ENCODE measurements around the gene GAS6. TPM values are rescaled to one million over a fixed set of nuclear protein-coding genes. Genes with fewer than 3 reads are reported as not detected.

GAS6 gene
- total RNA-seq, 2 experiments from 2014 or later = 0.17 TPM; not detected in 1

DNA sequence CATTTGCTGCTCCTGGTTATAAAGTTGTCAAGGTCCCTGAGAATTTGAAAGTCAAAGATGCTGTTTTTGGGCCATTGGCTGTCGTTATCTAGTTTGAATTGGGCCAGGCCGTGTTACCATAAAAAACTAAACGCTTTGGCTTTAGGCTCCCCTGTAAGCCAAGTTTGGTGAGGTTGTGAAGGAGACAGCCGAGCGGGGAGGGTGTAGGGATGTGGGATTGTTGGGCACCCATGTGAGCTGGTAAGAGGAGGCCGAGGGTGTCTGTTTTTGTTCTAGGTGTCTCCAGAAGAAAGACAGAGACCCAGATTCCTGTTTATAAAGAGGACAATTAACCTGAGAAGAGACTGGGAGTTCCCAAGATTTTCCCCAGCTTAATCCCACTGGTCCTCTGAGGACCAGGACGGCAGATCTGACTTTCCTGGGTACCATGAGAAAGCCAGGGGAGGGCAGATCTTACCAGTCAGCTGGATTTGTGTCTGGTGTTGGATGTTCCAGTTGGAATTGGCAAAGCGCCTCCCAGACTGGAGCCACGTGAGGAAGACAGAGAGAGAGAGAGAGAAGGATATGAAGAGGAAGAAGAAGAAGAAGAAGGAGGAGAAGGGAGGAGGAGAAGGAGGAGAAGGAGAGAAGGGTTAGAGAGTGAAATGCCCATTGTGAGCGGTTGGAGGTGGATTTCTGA is 79.8 kb downstream of the GAS6 start:
- CTCF ChIA-PET = no interaction called here
- POLR2A ChIA-PET = no interaction called here

DNA sequence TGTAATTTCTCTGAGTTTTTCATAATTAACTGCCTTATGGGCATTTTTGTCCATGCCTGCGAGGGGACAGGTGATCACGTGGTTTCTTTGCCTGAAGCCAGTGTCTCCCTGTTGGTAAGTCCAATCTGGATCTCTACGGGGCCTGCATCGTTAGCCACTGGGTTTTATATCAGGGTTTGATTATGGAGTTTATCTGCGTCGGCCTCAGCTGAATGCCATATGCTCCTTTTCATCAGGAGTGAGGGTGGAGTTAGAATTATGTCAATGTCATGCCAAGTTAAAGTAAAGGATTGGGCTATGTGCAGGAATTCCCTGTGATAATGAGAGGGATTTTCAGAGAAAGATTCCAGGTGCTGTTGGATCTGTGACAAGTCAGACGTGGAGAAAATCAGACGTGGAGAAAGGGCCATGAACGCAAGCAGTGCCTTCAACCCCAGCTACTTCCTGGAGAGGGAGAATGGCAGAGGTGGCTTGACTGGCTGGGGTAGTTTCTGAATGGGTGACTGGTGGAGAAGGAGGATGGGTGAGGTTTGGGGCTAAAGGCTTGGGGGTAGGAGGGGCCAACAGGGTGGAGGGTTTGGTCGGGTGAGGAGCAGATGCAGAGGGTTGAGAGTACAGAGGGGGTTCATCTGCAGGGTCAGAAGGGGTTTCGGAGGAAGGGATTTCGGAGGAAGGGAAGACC is 80.5 kb downstream of the GAS6 start:
- ChIA-PET CTCF (no interaction called here), POLR2A (no interaction called here)

DNA sequence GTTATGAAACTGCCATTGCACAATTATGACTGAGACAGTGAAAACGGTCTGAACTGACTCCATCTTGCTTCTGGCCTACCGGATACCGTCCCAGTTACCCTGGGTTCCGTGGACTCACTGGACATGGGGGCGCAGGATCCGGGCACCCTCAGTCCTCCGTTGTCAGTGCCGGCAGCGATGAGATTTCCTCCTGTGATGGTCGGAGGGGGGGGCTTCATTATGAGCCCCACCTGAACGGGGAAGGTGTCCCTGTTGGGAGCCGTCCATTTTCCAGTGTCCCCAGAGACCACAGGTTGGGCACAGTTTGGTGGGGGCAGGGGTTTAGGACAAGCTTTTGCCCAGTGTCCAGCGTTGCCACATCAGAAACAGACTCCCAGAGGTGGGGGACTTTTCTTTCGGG is 81.4 kb downstream of the GAS6 start:
- CTCF ChIA-PET = no interaction called here
- POLR2A ChIA-PET = no interaction called here

- POLR2A ChIA-PET = no interaction called here
- CTCF ChIA-PET = interaction anchor here (1.3 kb wide), 1 partner anchor 73 kb away, joined by 3 read pairs; no protein-coding TSS in a partner anchor
Observed at GRCh38 chr13:113781571-113781970, 82.3 kb downstream of the GAS6 start.

- ChIA-PET CTCF (no interaction called here), POLR2A (interaction anchor here (0.5 kb wide), 1 partner anchor 25 kb away, joined by 3 read pairs; no protein-coding TSS in a partner anchor)
Observed at GRCh38 chr13:113777311-113778260, 86.3 kb downstream of the GAS6 start.

GRCh38 chr13:113776231-113777125 is 87.4 kb downstream of the GAS6 start:
- CTCF ChIA-PET = no interaction called here
- POLR2A ChIA-PET = no interaction called here

GRCh38 chr13:113775451-113776145 is 88.3 kb downstream of the GAS6 start:
- ChIA-PET POLR2A (no interaction called here), CTCF (no interaction called here)

DNA sequence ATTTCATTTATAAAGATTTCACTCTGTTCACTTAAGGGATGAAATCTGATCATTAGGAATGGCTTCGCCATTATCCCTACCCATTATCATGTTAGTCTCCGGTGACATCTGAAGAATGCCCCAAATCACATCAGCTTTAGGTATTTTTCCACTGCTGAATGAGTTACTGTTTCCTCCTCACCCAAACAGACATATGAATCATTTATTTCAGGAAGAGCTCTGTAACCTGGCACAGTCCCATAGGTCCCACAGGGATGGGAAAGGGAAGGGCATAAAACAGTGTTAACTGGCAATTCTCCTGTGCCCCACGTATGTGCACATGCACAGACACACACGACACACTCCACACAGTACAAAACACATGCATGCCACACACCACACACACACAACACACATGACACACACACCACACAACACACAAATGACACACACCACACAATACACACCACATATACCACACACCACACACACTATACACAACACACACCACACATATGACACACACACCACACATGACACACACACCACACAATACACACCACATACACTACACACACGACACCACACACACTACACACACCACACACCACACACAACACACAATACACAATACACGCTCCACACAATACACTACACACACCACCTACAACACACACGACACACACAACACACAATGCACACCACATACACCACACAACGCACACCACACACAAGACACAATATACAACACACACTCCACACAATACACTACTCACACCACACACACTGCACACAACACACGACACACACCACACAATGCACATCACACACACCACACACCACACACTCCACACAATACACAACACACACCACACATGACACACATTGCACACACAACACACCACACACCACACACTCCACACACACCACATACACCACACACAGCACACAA is 89.4 kb downstream of the GAS6 start:
- ChIA-PET CTCF (no interaction called here), POLR2A (no interaction called here)

DNA sequence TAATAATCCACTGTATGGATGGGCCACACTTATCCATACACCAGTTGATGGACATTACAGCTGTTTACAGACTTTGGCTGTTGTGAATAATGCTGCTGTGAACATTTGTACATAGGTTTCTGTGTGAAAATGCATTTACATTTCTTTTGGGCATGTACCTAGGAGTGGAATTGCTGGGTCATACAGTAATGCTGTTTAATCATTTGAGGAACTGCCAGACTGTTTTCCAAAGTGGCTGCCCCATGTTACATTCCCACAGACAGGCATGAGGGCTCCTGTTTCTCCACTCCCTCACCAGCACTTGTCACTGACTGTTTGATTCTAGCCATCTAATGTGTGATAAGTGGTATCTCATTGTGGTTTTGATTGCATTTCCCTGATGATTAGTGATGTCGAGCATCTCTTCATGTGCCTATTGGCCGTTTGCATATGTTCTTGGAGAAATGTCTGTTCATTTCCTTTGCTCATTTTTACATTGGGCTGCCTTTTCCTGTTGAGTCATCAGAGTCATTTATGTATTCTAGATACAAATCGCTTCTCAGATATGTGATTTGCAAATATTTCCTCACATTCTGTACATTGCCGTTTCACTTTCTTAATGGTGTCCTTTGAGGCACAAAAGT is 92.1 kb downstream of the GAS6 start:
- ChIA-PET CTCF (no interaction called here), POLR2A (no interaction called here)

GRCh38 chr13:113770937-113771336 is 92.9 kb downstream of the GAS6 start:
- CTCF ChIA-PET = no interaction called here
- POLR2A ChIA-PET = no interaction called here

Other genes with a start within 250 kb of the GAS6 start
- gene ATP4B, start 205.9 kb downstream of the GAS6 start, total RNA-seq = not detected
- gene GRK1, start 196.9 kb downstream of the GAS6 start, total RNA-seq = under 1 TPM in 1 of 2 experiments, not detected in 1; 0.19 TPM
- gene TMEM255B, start 104.8 kb downstream of the GAS6 start, total RNA-seq = under 1 TPM; 0.73 to 0.80 TPM
- gene C13orf46, start 110.0 kb upstream of the GAS6 start, total RNA-seq = under 1 TPM; 0.59 to 0.78 TPM